SK-N-SH (cell line): Measurements from ENCODE around the gene ZMAT5. TPM values are rescaled to one million over a fixed set of nuclear protein-coding genes. Genes with fewer than 3 reads are reported as not detected.
A peak's percentile ranks its signal among the peaks of the same experiment; 100 is the strongest.

Source experiments
- CTCF ChIA-PET: fragments of 300-600, 350-600 bp; formaldehyde crosslinking; extraction: SDS; loops from one replicate; lab custom pipeline; 2021; lab: Yijun Ruan, JAX
- POLR2A ChIA-PET: fragments of 350-600 bp; sonication (Branson Sonifier 250); formaldehyde crosslinking; extraction: SDS; loops from one replicate; lab custom pipeline; 2020; ENCODE audit warnings: antibody characterized with exemption, inconsistent platforms; lab: Yijun Ruan, JAX
- DNase-seq: peaks from one replicate; pipeline ENCODE4 v3.0.0; 2012
- H2AFZ ChIP-seq: fragments of 200-600 bp; sonication (generic); 2 replicates; pipeline ENCODE4 v1.8.1; 2016; ENCODE audit warnings: antibody characterized with exemption, mild to moderate bottlenecking, low read depth
- H3F3A ChIP-seq: fragments of 200-600 bp; sonication (generic); replicated peaks from 2 replicates; pipeline ENCODE3; 2016; ENCODE audit warnings: antibody characterized with exemption, mild to moderate bottlenecking; ENCODE audit not compliant: insufficient read depth
- H3K27ac ChIP-seq, 2 experiments: fragments of 200-500 bp in 1 of 2; fragments of 200-600 bp in 1 of 2; sonication (Bioruptor generic) in 1 of 2; sonication (generic), shearing (Covaris generic) in 1 of 2; 2 replicates each; pipeline versions ENCODE4 v1.5.1 to v1.6.1; 2014 to 2016; ENCODE audit warnings: low read depth in 2 of 2, inconsistent platforms in 1 of 2, low read length in 1 of 2, mild to moderate bottlenecking in 1 of 2, mixed read lengths in 1 of 2
- H3K27me3 ChIP-seq: fragments of 200-600 bp; sonication (generic), shearing (Covaris generic); 2 replicates; pipeline ENCODE4 v1.6.1; 2016; ENCODE audit warnings: mixed run types; ENCODE audit not compliant: insufficient read depth
- H3K36me3 ChIP-seq, 2 experiments: fragments of 200-500 bp in 1 of 2; fragments of 200-600 bp in 1 of 2; sonication (Bioruptor generic) in 1 of 2; sonication (generic) in 1 of 2; replicated peaks in 1 of 2; 2 replicates each; pipeline versions ENCODE3 to v1.5.1; 2014 to 2016; ENCODE audit warnings: low read length in 1 of 2, mild to moderate bottlenecking in 1 of 2; ENCODE audit not compliant: insufficient read depth in 2 of 2, control insufficient read depth in 1 of 2
- H3K4me1 ChIP-seq, 2 experiments: fragments of 200-500 bp in 1 of 2; fragments of 200-600 bp in 1 of 2; sonication (Bioruptor generic) in 1 of 2; sonication (generic), shearing (Covaris generic) in 1 of 2; 2 replicates each; pipeline versions ENCODE4 v1.5.1 to v1.6.1; 2014 to 2016; ENCODE audit warnings: low read depth in 1 of 2, low read length in 1 of 2, mixed run types in 1 of 2; ENCODE audit not compliant: insufficient read depth in 2 of 2, control insufficient read depth in 1 of 2
- H3K4me2 ChIP-seq: fragments of 200-600 bp; sonication (generic), shearing (Covaris generic); 2 replicates; pipeline ENCODE4 v1.6.1; 2017; ENCODE audit warnings: mixed run types
- H3K4me3 ChIP-seq, 2 experiments: fragments of 200-500 bp in 1 of 2; fragments of 200-600 bp in 1 of 2; sonication (Bioruptor generic) in 1 of 2; sonication (generic), shearing (Covaris generic) in 1 of 2; 2 replicates each; pipeline versions ENCODE4 v1.5.1 to v1.8.1; 2014 to 2016; ENCODE audit warnings: low read depth in 2 of 2, inconsistent platforms in 1 of 2, low read length in 1 of 2, mild to moderate bottlenecking in 1 of 2, mixed read lengths in 1 of 2, moderate library complexity in 1 of 2
- H3K79me2 ChIP-seq: fragments of 200-600 bp; sonication (generic); 2 replicates; pipeline ENCODE4 v1.8.1; 2017; ENCODE audit warnings: mild to moderate bottlenecking; ENCODE audit not compliant: insufficient read depth
- H3K9ac ChIP-seq: fragments of 200-600 bp; sonication (generic); 2 replicates; pipeline ENCODE4 v1.6.1; 2017; ENCODE audit warnings: mixed run types
- H3K9me2 ChIP-seq: fragments of 200-600 bp; sonication (generic); 2 replicates; pipeline ENCODE4 v1.6.1; 2017; ENCODE audit warnings: mixed run types
- H3K9me3 ChIP-seq: fragments of 200-600 bp; sonication (generic); 2 replicates; pipeline ENCODE4 v1.6.1; 2017; ENCODE audit warnings: mixed run types, mild to moderate bottlenecking, moderate library complexity
- H4K20me1 ChIP-seq: fragments of 200-600 bp; sonication (generic); 2 replicates; pipeline ENCODE4 v1.6.1; 2017; ENCODE audit warnings: mild to moderate bottlenecking, mixed run types; ENCODE audit not compliant: insufficient read depth
- ELF1 ChIP-seq: IDR thresholded peaks from 2 replicates; pipeline ENCODE4 v1.4.0; 2012
- MEF2A ChIP-seq: IDR thresholded peaks from 2 replicates; pipeline ENCODE4 v1.4.0; 2012; ENCODE audit warnings: low read depth, borderline replicate concordance
- RCOR1 ChIP-seq: fragments of 150-350 bp; IDR thresholded peaks from 2 replicates; pipeline ENCODE4 v1.6.1; 2017; ENCODE audit warnings: antibody characterized with exemption, low read length
- RFX5 ChIP-seq: IDR thresholded peaks from 2 replicates; pipeline ENCODE4 v1.6.1; 2012; ENCODE audit warnings: mild to moderate bottlenecking, improper control_type of control experiment, low read length
- TAF1 ChIP-seq: IDR thresholded peaks from 2 replicates; pipeline ENCODE4 v1.6.1; 2012; ENCODE audit warnings: low read depth, mild to moderate bottlenecking, low read length, moderate library complexity, borderline replicate concordance
- TCF12 ChIP-seq: IDR thresholded peaks from 2 replicates; pipeline ENCODE4 v1.4.0; 2012
- TEAD4 ChIP-seq: IDR thresholded peaks from 2 replicates; pipeline ENCODE4 v1.4.0; 2012; ENCODE audit warnings: mild to moderate bottlenecking, borderline replicate concordance; ENCODE audit not compliant: insufficient read depth
- ZBTB33 ChIP-seq: IDR thresholded peaks from 2 replicates; pipeline ENCODE4 v1.4.0; 2012; ENCODE audit warnings: low read depth, borderline replicate concordance
- WGBS: methylation state at CpG from one replicate; pipeline ENCODE4 v1.1.6; 2017; ENCODE audit warnings: low lambda C conversion rate; 5-methylcytosine and 5-hydroxymethylcytosine counted together
- polyA plus RNA-seq, 3 experiments: library from polyadenylated mRNA; depleted of rRNA; stranded (reverse); fragments of >200 nt; gene quantifications; 2 replicates each; pipeline ENCODE4 v1.2.3, GENCODE V29; 2012

ZMAT5 gene
- polyA plus RNA-seq, 1 of the 3 experiments (the other 2 are of a cell fraction), result 35.0 TPM

GRCh38 chr22:29769723-29770321 is 3.0 kb upstream of the ZMAT5 start:
- H3K9ac ChIP-seq, result no peak overlapping the region
- H3K4me1 ChIP-seq, result peaks cover 4 to 15% of the 10 kb centered on the region in 2 experiments; a peak in 2 of 4 replicates
- H3K36me3 ChIP-seq, result peaks cover 10 to 25% of the 10 kb centered on the region in 2 experiments
- H3K4me3 ChIP-seq, result no peak overlapping the region
- H3K9me2 ChIP-seq, result no peaks in the 10 kb centered on the region
- H3K27ac ChIP-seq, result no peak overlapping the region
- no peak for TF ChIP-seq TAF1
- TF ChIP-seq TEAD4, result no peak
- no peak for TF ChIP-seq RFX5
- TF ChIP-seq ELF1, result no peak
- TF ChIP-seq MEF2A, result no peak
- WGBS, result 86% methylated on average over 2 of the region's 2 CpGs
- H3K4me2 ChIP-seq, result no peak overlapping the region
- H4K20me1 ChIP-seq, result no peaks in the 10 kb centered on the region
- CTCF ChIA-PET, result interaction anchor here (0.9 to 1.5 kb wide), 2 partner anchors 227 to 236 kb away, joined by 3 read pairs; no protein-coding TSS in a partner anchor
- peaks cover 45% of the 10 kb centered on the region for H3K79me2 ChIP-seq
- H3K9me3 ChIP-seq, result no peaks in the 10 kb centered on the region
- POLR2A ChIA-PET, result no interaction called here
- no peak for DNase-seq
- H3K27me3 ChIP-seq, result no peaks in the 10 kb centered on the region
- no peak overlapping the region for H2AFZ ChIP-seq
- H3F3A ChIP-seq, result peaks cover 5% of the 10 kb centered on the region

- Histone ChIP-seq H3K9me2 (no peaks in the 10 kb centered on the region), H3K4me1 (peaks cover 2 to 15% of the 10 kb centered on the region in 2 experiments; a peak in 2 of 4 replicates), H3K79me2 (peaks cover 47% of the 10 kb centered on the region), H3K4me3 (peak overlapping the region; percentile 84 to 89), H3K27me3 (no peaks in the 10 kb centered on the region), H3K9me3 (no peaks in the 10 kb centered on the region), H3K36me3 (peaks cover 10 to 25% of the 10 kb centered on the region in 2 experiments), H2AFZ (no peak overlapping the region), H3F3A (peaks cover 5% of the 10 kb centered on the region), H3K27ac (peak overlapping the region in 1 of 2 experiments; percentile 73; a peak in 1 of 4 replicates), H3K9ac (peak overlapping the region; percentile 91), H4K20me1 (no peaks in the 10 kb centered on the region), H3K4me2 (peak overlapping the region; percentile 92)
- CTCF ChIA-PET, result no interaction called here
- POLR2A ChIA-PET, result no interaction called here
- WGBS, result 50% methylated on average over 6 of the region's 6 CpGs
- TF ChIP-seq RCOR1 (no peak), TCF12 (no peak), ZBTB33 (no peak)
- no peak for DNase-seq
Measured at GRCh38 chr22:29768052-29768693, 1.4 kb upstream of the ZMAT5 start.
